Right lobe of liver (tissue), 4 donors: ENCODE measurements around the gene NEGR1.

Source experiments
- CTCF ChIP-seq, 4 donors: fragments of 200-600 bp in 3 of 4; fragments of 450-650 bp in 1 of 4; IDR thresholded peaks; one replicate each; pipeline versions ENCODE4 v1.5.1 to v1.8.0; 2016 to 2022; ENCODE audit warnings: antibody characterized with exemption in 4 of 4, mild to moderate bottlenecking in 2 of 4
- POLR2A ChIP-seq: fragments of 450-650 bp; IDR thresholded peaks from one replicate; pipeline ENCODE4 v1.6.1; 2017; ENCODE audit warnings: antibody characterized with exemption, mild to moderate bottlenecking
- donor health status: DM: no; HTN: no; CAD: no.
- donor health status: DM: no; HTN: no; CAD: no.
- donor health status: DM: no; HTN: yes; CAD: no.

DNA sequence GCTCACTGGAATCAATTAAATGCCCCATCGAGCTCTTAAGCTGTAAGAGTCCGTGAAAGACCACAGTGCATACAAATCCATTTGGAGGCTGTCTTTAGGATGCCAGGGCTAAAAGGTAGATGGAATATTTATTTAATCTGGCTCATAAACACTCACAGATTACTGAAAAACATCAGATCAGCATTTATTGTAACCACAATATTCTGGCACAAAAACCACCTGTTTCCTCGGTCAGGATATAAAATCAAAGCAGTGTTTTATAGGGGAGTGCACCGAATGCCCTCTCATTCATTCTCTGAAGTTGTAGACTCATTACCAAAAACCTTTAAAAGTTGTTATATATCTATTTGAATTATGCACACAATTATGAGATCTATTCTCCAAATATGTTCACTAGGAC, 500.9 kb downstream of the NEGR1 start:
- TF ChIP-seq CTCF (IDR thresholded peaks at IDR 0.05) (no peak), POLR2A (no peak)
